WTC11 (cell line): Measurements from ENCODE around the gene BMP4. TPM values are rescaled to one million over a fixed set of nuclear protein-coding genes. Genes with fewer than 3 reads are reported as not detected.

ENCODE experiments used
- ATAC-seq: fragments of 200-7000 bp; cut with Tn5 transposase; 2 replicates; pipeline ENCODE4 v1.10.0; 2021; ENCODE audit warnings: mild to moderate bottlenecking, moderate library complexity
- CTCF ChIA-PET: fragments of 300-600 bp; sonication (Branson Sonifier 250); formaldehyde crosslinking; loops from one replicate; lab custom pipeline; 2021; ENCODE audit warnings: antibody characterized with exemption; lab: Charles Lee
- POLR2A ChIA-PET: fragments of 350-600 bp; sonication (Branson Sonifier 250); formaldehyde crosslinking; loops from one replicate; lab custom pipeline; 2021; ENCODE audit warnings: antibody characterized with exemption; lab: Charles Lee
- DNase-seq: peaks from one replicate; pipeline ENCODE4 v3.0.0; 2021; ENCODE audit warnings: low spot score
- H3K27ac Mint-ChIP-seq: 2 replicates; pipeline ENCODE4 v1.8.0; 2021; ENCODE audit warnings: mixed read lengths
- H3K27me3 Mint-ChIP-seq: 2 replicates; pipeline ENCODE4 v1.8.0; 2021; ENCODE audit warnings: low read depth, mild to moderate bottlenecking, moderate library complexity, mixed read lengths
- H3K36me3 Mint-ChIP-seq: 2 replicates; pipeline ENCODE4 v1.8.0; 2021; ENCODE audit warnings: mixed read lengths
- H3K4me1 Mint-ChIP-seq: 2 replicates; pipeline ENCODE4 v1.8.0; 2022; ENCODE audit warnings: mixed read lengths
- H3K4me3 Mint-ChIP-seq: 2 replicates; pipeline ENCODE4 v1.8.0; 2021; ENCODE audit warnings: mild to moderate bottlenecking, moderate library complexity, mixed read lengths
- H3K9me3 Mint-ChIP-seq: 2 replicates; pipeline ENCODE4 v1.8.0; 2021; ENCODE audit warnings: mixed read lengths
- AR ChIP-seq: fragments of 250-450 bp; sonication (Bioruptor Pico); IDR thresholded peaks from 2 replicates; pipeline ENCODE4 v1.9.0; 2021; ENCODE audit warnings: mild to moderate bottlenecking
- CREB1 ChIP-seq: sonication (generic); formaldehyde crosslinking; IDR thresholded peaks from 2 replicates; pipeline ENCODE4 v1.8.0; 2023; ENCODE audit warnings: mild to moderate bottlenecking, missing genetic modification reagents
- E2F1 ChIP-seq: sonication (generic); formaldehyde crosslinking; IDR thresholded peaks from 2 replicates; pipeline ENCODE4 v1.8.0; 2022; ENCODE audit warnings: mild to moderate bottlenecking, missing genetic modification reagents
- E2F4 ChIP-seq: sonication (generic); formaldehyde crosslinking; IDR thresholded peaks from 2 replicates; pipeline ENCODE4 v1.8.1; 2022; ENCODE audit warnings: low read depth, mild to moderate bottlenecking, moderate library complexity, missing genetic modification reagents, borderline replicate concordance
- ESRRA ChIP-seq: sonication (generic); formaldehyde crosslinking; IDR thresholded peaks from 2 replicates; pipeline ENCODE4 v1.8.1; 2022; ENCODE audit warnings: mild to moderate bottlenecking, missing genetic modification reagents, borderline replicate concordance
- FOXK1 ChIP-seq: sonication (generic); formaldehyde crosslinking; IDR thresholded peaks from 2 replicates; pipeline ENCODE4 v1.8.0; 2022; ENCODE audit warnings: mild to moderate bottlenecking, moderate library complexity, missing genetic modification reagents
- FOXP1 ChIP-seq: sonication (generic); formaldehyde crosslinking; IDR thresholded peaks from 2 replicates; pipeline ENCODE4 v1.8.0; 2022; ENCODE audit warnings: missing genetic modification reagents, mild to moderate bottlenecking, moderate library complexity, borderline replicate concordance
- GTF2I ChIP-seq: fragments of 250-450 bp; sonication (Bioruptor Pico); conservative IDR thresholded peaks from 2 replicates; pipeline ENCODE4 v1.4.0; 2021; ENCODE audit warnings: mild to moderate bottlenecking
- KAT7 ChIP-seq: sonication (generic); formaldehyde crosslinking; IDR thresholded peaks from 2 replicates; pipeline ENCODE4 v1.8.1; 2023; ENCODE audit warnings: missing genetic modification reagents, mild to moderate bottlenecking, borderline replicate concordance
- NR2C2 ChIP-seq: sonication (generic); formaldehyde crosslinking; IDR thresholded peaks from 2 replicates; pipeline ENCODE4 v1.8.0; 2022; ENCODE audit warnings: mild to moderate bottlenecking, missing genetic modification reagents
- OVOL2 ChIP-seq: fragments of 250-450 bp; sonication (Bioruptor Pico); IDR thresholded peaks from 2 replicates; pipeline ENCODE4 v1.9.0; 2021; ENCODE audit warnings: mild to moderate bottlenecking, borderline replicate concordance
- RELA ChIP-seq: sonication (generic); formaldehyde crosslinking; IDR thresholded peaks from 2 replicates; pipeline ENCODE4 v1.8.1; 2022; ENCODE audit warnings: missing genetic modification reagents, mild to moderate bottlenecking, borderline replicate concordance
- RORB ChIP-seq: fragments of 250-450 bp; sonication (Bioruptor Pico); IDR thresholded peaks from 2 replicates; pipeline ENCODE4 v1.9.0; 2021; ENCODE audit warnings: mild to moderate bottlenecking
- SMAD3 ChIP-seq: sonication (generic); formaldehyde crosslinking; IDR thresholded peaks from 2 replicates; pipeline ENCODE4 v1.8.0; 2022; ENCODE audit warnings: missing genetic modification reagents, mild to moderate bottlenecking, borderline replicate concordance
- SMAD4 ChIP-seq: sonication (generic); formaldehyde crosslinking; IDR thresholded peaks from 2 replicates; pipeline ENCODE4 v1.8.0; 2022; ENCODE audit warnings: mild to moderate bottlenecking, missing genetic modification reagents
- TEAD1 ChIP-seq: sonication (generic); formaldehyde crosslinking; IDR thresholded peaks from 2 replicates; pipeline ENCODE4 v1.8.0; 2022; ENCODE audit warnings: mild to moderate bottlenecking, missing genetic modification reagents
- ZNF138 ChIP-seq: sonication (generic); formaldehyde crosslinking; conservative IDR thresholded peaks from 2 replicates; pipeline ENCODE4 v1.8.1; 2022; ENCODE audit warnings: mild to moderate bottlenecking, moderate library complexity, missing genetic modification reagents
- total RNA-seq: library from RNA; stranded (reverse); gene quantifications from 3 replicates; pipeline ENCODE4 v1.2.3, GENCODE V29; 2021
- TF ChIP-seq, protein P1 (sequence below): sonication (generic); formaldehyde crosslinking; IDR thresholded peaks from 2 replicates; pipeline ENCODE4 v1.8.1; 2023; ENCODE audit warnings: mild to moderate bottlenecking, missing genetic modification reagents, borderline replicate concordance
- TF ChIP-seq, protein P2 (sequence below): sonication (generic); formaldehyde crosslinking; IDR thresholded peaks from 2 replicates; pipeline ENCODE4 v1.8.0; 2022; ENCODE audit warnings: missing genetic modification reagents
- TF ChIP-seq, protein P3 (sequence below): sonication (generic); formaldehyde crosslinking; IDR thresholded peaks from 2 replicates; pipeline ENCODE4 v1.8.0; 2022; ENCODE audit warnings: mild to moderate bottlenecking, missing genetic modification reagents

BMP4 gene
- total RNA-seq, 1 experiment from 2014 or later, result 7.8 TPM

DNA sequence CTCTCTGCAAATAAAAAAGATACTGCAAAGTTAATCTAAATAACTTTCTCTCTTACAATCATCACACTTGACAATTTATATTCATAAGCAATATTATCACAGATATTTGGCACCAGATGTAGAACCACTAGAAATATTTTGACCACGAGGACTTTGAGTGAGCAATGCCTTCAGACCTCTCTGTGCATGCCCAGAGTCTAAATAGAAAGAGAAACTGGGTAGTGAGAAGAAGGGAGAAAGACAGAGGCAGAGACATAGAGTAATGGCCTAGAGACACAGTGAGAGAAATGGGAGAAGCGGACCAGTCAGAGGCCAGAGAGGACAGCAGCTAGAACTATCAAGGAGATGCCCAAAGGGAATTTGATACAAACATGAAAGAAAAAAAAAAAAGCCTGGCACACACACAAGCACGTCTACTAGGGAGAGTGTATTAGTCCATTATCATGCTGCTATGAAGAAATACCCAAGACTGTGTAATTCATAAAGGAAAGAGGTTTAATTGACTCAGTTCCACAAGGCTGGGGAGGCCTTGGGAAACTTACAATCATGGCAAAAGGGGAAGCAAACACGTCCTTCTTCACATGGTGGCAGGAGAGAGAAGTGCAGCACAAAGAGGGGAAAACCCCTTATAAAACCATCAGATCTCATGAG is 41.1 kb downstream of the BMP4 start:
- Mint-ChIP-seq H3K27me3 (no peaks in the 10 kb centered on the region), H3K9me3 (peaks cover 16% of the 10 kb centered on the region), H3K4me3 (no peak overlapping the region), H3K36me3 (peaks cover 5% of the 10 kb centered on the region), H3K4me1 (peaks cover 5% of the 10 kb centered on the region; the same call in 1 of the 2 replicates), H3K27ac (no peak overlapping the region)
- ATAC-seq, result no peak
- ChIA-PET CTCF (no interaction called here), POLR2A (no interaction called here)
- TF ChIP-seq OVOL2 (CRISPR knock-in tag), result no peak
- no peak for TF ChIP-seq E2F4 (CRISPR knock-in tag)
- TF ChIP-seq KAT7 (CRISPR knock-in tag), result no peak
- TF ChIP-seq E2F1 (CRISPR knock-in tag), result no peak
- no peak for TF ChIP-seq CREB1 (CRISPR knock-in tag)
- TF ChIP-seq RELA (CRISPR knock-in tag), result no peak
- no peak for TF ChIP-seq ESRRA (CRISPR knock-in tag)
- TF ChIP-seq, protein P1, sequence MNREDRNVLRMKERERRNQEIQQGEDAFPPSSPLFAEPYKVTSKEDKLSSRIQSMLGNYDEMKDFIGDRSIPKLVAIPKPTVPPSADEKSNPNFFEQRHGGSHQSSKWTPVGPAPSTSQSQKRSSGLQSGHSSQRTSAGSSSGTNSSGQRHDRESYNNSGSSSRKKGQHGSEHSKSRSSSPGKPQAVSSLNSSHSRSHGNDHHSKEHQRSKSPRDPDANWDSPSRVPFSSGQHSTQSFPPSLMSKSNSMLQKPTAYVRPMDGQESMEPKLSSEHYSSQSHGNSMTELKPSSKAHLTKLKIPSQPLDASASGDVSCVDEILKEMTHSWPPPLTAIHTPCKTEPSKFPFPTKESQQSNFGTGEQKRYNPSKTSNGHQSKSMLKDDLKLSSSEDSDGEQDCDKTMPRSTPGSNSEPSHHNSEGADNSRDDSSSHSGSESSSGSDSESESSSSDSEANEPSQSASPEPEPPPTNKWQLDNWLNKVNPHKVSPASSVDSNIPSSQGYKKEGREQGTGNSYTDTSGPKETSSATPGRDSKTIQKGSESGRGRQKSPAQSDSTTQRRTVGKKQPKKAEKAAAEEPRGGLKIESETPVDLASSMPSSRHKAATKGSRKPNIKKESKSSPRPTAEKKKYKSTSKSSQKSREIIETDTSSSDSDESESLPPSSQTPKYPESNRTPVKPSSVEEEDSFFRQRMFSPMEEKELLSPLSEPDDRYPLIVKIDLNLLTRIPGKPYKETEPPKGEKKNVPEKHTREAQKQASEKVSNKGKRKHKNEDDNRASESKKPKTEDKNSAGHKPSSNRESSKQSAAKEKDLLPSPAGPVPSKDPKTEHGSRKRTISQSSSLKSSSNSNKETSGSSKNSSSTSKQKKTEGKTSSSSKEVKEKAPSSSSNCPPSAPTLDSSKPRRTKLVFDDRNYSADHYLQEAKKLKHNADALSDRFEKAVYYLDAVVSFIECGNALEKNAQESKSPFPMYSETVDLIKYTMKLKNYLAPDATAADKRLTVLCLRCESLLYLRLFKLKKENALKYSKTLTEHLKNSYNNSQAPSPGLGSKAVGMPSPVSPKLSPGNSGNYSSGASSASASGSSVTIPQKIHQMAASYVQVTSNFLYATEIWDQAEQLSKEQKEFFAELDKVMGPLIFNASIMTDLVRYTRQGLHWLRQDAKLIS, result no peak
- no peak for TF ChIP-seq NR2C2 (CRISPR knock-in tag)
- DNase-seq, result no peak

- DNase-seq (no peak), ATAC-seq (no peak)
- Mint-ChIP-seq H3K4me3 (no peak overlapping the region), H3K36me3 (peaks cover 5% of the 10 kb centered on the region), H3K27ac (no peak overlapping the region), H3K4me1 (0 out of 2 replicates have a peak, but pooled peaks cover 2% of the 10 kb centered on the region), H3K9me3 (peaks cover 10% of the 10 kb centered on the region), H3K27me3 (no peaks in the 10 kb centered on the region)
- POLR2A ChIA-PET, result no interaction called here
- CTCF ChIA-PET, result interaction anchor here (0.7 kb wide), 1 partner anchor 41 kb away, joined by 5 read pairs; no protein-coding TSS in a partner anchor
- no peak for TF ChIP-seq AR (CRISPR knock-in tag)
- no peak for TF ChIP-seq RORB (CRISPR knock-in tag)
- TF ChIP-seq, protein P2, sequence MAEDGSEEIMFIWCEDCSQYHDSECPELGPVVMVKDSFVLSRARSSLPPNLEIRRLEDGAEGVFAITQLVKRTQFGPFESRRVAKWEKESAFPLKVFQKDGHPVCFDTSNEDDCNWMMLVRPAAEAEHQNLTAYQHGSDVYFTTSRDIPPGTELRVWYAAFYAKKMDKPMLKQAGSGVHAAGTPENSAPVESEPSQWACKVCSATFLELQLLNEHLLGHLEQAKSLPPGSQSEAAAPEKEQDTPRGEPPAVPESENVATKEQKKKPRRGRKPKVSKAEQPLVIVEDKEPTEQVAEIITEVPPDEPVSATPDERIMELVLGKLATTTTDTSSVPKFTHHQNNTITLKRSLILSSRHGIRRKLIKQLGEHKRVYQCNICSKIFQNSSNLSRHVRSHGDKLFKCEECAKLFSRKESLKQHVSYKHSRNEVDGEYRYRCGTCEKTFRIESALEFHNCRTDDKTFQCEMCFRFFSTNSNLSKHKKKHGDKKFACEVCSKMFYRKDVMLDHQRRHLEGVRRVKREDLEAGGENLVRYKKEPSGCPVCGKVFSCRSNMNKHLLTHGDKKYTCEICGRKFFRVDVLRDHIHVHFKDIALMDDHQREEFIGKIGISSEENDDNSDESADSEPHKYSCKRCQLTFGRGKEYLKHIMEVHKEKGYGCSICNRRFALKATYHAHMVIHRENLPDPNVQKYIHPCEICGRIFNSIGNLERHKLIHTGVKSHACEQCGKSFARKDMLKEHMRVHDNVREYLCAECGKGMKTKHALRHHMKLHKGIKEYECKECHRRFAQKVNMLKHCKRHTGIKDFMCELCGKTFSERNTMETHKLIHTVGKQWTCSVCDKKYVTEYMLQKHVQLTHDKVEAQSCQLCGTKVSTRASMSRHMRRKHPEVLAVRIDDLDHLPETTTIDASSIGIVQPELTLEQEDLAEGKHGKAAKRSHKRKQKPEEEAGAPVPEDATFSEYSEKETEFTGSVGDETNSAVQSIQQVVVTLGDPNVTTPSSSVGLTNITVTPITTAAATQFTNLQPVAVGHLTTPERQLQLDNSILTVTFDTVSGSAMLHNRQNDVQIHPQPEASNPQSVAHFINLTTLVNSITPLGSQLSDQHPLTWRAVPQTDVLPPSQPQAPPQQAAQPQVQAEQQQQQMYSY (CRISPR knock-in tag), result no peak
- TF ChIP-seq FOXP1, result no peak
- no peak for TF ChIP-seq GTF2I (CRISPR knock-in tag)
- TF ChIP-seq ZNF138 (CRISPR knock-in tag), result no peak
- no peak for TF ChIP-seq SMAD3 (CRISPR knock-in tag)
- TF ChIP-seq FOXK1 (CRISPR knock-in tag), result no peak
- TF ChIP-seq, protein P3, sequence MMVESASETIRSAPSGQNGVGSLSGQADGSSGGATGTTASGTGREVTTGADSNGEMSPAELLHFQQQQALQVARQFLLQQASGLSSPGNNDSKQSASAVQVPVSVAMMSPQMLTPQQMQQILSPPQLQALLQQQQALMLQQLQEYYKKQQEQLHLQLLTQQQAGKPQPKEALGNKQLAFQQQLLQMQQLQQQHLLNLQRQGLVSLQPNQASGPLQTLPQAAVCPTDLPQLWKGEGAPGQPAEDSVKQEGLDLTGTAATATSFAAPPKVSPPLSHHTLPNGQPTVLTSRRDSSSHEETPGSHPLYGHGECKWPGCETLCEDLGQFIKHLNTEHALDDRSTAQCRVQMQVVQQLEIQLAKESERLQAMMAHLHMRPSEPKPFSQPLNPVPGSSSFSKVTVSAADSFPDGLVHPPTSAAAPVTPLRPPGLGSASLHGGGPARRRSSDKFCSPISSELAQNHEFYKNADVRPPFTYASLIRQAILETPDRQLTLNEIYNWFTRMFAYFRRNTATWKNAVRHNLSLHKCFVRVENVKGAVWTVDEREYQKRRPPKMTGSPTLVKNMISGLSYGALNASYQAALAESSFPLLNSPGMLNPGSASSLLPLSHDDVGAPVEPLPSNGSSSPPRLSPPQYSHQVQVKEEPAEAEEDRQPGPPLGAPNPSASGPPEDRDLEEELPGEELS (CRISPR knock-in tag), result no peak
- no peak for TF ChIP-seq SMAD4
- TF ChIP-seq TEAD1 (CRISPR knock-in tag), result no peak
These were observed 44.6 kb downstream of the BMP4 start for GRCh38 chr14:53912021-53912420.
